NB4 (cell line): Measurements from ENCODE around the gene BATF3.
"Not testable (repeated sequence)": the region's sequence is repeated elsewhere in the genome, so short reads cannot be mapped to it uniquely, and the experiment has no call there.

Experiments used
- DNase-seq: peaks from one replicate; pipeline ENCODE4 v3.0.0; 2010; ENCODE audit warnings: low read depth
- H3K4me3 ChIP-seq: one replicate; pipeline ENCODE4 v1.5.1; 2011; ENCODE audit warnings: mild to moderate bottlenecking, low read depth, low read length, moderate library complexity
- MYC ChIP-seq: IDR thresholded peaks from 2 replicates; pipeline ENCODE4 v1.6.1; 2011; ENCODE audit warnings: low read depth, low read length
- POLR2A ChIP-seq: IDR thresholded peaks from 2 replicates; pipeline ENCODE4 v1.6.1; 2011; ENCODE audit warnings: mild to moderate bottlenecking; ENCODE audit not compliant: insufficient read length; ENCODE audit errors: extremely low read depth
- TF ChIP-seq, protein P1 (sequence below): IDR thresholded peaks from one replicate; pipeline ENCODE4 v1.5.1; 2012; ENCODE audit warnings: low read depth, low read length
- TF ChIP-seq, protein P2 (sequence below): IDR thresholded peaks from 2 replicates; pipeline ENCODE4 v1.6.1; 2011; ENCODE audit warnings: low read depth, low read length

BATF3 gene

DNA sequence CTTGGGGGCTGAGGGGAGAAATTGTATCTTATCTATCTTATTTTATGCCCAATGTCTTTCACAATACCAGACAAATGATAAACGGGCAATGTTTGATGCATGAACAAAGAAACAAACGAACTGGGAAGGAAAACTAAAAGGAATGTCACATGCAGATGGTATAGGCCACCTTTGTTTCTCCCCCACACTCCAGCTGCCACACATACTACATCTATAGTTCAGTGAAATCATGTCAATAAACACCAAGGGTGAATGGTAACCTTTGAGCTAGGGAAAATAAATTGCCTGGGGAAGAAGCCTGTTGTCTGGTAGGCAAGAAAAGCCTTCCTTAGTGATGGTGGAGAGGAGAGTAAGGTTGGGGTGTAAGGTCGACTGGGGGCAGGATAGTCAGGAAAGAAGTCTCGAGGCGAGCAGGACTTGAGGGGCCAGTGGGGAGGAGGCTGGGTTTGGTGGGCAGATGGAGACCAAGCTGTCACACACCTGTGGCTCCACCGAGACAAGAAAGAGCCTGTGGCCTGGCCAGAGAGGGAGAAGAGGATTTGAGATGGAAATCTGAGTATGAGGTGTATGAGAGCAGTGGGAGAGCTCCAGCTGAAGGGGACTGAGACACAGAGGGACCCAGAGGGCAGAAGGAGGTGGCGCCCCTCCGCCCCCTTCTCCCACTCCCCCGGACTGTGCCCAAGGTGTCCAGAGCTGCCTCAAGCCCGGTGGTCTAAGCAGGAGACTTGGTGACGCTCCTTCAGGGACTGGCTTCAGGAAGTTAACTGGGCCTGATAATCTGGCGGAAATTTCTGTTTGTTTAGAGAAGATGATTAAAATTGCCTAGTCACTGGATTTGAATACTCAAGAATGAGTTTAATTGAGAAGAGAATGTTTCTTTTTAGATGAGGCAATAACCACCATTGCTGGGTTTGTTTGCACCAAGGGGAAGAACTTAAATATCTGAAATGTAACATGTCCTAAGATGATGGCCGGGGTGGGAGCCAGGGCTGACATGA is 53.8 kb downstream of the BATF3 start:
- TF ChIP-seq MYC = no peak
- TF ChIP-seq, protein P1, sequence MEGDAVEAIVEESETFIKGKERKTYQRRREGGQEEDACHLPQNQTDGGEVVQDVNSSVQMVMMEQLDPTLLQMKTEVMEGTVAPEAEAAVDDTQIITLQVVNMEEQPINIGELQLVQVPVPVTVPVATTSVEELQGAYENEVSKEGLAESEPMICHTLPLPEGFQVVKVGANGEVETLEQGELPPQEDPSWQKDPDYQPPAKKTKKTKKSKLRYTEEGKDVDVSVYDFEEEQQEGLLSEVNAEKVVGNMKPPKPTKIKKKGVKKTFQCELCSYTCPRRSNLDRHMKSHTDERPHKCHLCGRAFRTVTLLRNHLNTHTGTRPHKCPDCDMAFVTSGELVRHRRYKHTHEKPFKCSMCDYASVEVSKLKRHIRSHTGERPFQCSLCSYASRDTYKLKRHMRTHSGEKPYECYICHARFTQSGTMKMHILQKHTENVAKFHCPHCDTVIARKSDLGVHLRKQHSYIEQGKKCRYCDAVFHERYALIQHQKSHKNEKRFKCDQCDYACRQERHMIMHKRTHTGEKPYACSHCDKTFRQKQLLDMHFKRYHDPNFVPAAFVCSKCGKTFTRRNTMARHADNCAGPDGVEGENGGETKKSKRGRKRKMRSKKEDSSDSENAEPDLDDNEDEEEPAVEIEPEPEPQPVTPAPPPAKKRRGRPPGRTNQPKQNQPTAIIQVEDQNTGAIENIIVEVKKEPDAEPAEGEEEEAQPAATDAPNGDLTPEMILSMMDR = no peak
- TF ChIP-seq POLR2A = no peak
- TF ChIP-seq, protein P2, sequence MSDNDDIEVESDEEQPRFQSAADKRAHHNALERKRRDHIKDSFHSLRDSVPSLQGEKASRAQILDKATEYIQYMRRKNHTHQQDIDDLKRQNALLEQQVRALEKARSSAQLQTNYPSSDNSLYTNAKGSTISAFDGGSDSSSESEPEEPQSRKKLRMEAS = no peak
- no peak for DNase-seq
- H3K4me3 ChIP-seq = no peak overlapping the region

DNA sequence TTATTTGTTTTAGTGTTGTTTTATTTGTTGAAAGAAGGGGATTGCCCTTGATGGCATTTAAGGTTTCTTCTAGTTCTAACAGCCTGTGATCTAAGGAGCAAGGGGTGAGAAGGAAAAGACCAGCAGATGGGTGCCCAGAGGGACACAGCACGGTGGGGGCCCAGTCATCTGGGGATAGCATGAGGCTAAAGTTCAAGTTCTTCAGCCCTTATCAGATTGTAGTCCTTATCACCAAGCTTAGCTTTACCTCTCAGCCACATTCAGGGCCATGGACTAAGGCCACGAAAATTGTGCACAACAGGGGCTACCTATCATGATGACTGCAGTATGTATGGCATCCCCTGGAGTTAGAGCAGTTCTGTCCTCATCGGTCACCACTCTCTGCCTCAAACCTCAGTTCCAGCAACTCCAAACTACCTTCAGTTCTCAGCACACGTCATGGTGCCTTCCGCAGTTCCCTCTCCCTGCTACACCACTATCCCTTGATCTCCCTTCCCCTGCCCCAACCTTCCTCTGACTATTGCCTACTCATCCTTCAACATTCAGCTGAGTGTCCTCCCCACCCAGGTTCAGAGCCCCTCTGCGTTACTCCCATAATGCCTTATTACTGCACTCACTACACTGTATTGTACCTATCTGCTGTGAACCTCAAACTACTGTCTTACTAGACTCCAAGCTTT is 54.6 kb downstream of the BATF3 start:
- no peak for DNase-seq
- TF ChIP-seq MYC (no peak), POLR2A (no peak)
- TF ChIP-seq, protein P1 = no peak
- TF ChIP-seq, protein P2 = no peak
- no peak overlapping the region for H3K4me3 ChIP-seq

DNA sequence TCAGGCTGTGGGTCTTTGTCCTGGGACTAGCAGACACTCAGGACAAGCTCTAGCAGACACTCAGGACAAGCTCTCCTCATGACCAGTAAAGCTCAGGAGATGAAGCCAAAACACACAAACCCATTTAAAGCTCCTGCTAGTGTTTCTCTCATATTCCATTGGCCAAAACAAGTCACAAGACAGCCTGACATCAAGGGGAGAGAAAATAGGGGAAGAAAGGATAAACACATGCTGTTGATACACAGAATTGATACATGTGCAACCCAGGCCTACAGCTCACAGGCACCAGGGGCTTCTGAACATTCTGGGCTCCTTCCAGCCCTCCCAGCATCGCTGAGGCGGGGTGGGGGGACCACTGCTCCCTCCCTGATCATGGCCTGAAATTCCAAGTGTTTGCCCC is 55.8 kb downstream of the BATF3 start:
- DNase-seq = no peak
- H3K4me3 ChIP-seq = no peak overlapping the region
- TF ChIP-seq, protein P2 = no peak
- no peak for TF ChIP-seq MYC

DNA sequence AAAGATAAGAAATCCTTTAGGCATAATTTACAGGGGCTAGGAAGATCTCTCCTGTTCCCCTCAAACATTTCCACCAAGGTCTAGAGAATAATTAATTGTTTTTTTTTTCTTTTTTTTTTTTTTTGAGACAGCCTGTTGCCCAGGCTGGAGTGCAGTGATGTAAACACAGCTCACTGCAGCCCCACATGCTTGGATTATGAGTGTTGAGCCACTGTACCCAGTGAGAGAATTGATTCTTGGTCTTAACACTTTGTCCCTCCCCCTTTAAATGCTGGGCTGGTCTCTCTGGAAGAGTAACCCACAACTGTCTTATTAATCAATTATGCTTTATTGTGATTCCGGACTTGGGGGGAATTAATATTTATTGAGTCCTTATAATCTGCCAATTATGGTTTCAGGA is 57.7 kb downstream of the BATF3 start:
- DNase-seq = no peak
- no peak overlapping the region for H3K4me3 ChIP-seq
- TF ChIP-seq MYC = no peak
- TF ChIP-seq, protein P1 = no peak
- TF ChIP-seq, protein P2 = no peak
- TF ChIP-seq POLR2A = no peak

DNA sequence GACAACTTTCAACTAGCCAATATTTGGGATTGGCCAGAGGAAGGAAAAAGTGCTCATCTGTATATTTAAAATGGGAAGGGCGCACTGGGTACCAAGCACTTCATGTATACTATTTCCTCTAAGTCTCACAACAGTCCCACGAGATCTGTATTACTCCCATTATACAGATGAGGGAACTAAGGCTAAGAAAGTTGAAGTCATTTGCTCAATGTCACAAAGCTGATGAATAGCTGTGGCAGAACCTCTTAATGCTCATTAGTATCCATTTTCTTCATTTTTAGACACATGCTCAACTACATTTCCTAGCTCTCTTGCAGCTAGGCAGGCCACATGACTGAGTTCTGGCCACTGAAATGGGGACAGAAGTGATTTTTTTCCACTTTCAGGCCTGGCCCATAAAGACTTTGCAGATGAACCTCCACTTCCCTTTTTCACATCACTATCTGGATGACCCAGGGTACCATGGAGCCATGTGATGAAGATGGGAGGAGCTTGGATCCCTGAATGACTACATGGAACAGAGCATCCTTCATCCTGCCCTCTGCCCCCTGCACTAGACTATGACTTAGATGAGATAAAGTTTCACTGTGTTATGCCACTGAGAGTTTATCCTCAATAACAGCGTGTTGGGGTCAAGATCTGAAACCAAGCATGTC is 59.3 kb downstream of the BATF3 start:
- TF ChIP-seq, protein P2 = no peak
- TF ChIP-seq, protein P1 = no peak
- TF ChIP-seq MYC (no peak), POLR2A (no peak)
- no peak overlapping the region for H3K4me3 ChIP-seq
- DNase-seq = peak; percentile 25

DNA sequence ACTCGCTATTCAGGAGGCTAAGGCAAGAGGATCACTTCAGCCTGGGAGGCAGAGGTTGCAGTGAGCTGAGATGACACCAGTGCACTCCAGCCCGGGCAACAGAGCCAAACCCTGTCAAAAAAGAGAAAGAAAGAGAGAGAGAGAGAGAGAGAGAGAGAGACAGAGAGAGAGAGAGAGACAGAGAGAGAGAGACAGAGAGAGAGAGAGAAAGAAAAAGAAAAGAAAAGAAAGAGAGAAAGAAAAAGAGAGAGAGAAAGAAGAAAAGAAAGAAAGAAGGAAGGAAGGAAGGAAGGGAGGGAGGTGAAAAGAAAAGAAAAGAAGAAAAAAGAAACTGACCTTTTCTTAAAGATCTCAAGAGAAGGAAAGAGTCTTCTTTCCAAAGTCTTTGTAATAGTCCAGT is 60.1 kb downstream of the BATF3 start:
- not testable (repeated sequence) for H3K4me3 ChIP-seq, DNase-seq
